ENCODE results near the gene RABGAP1L. TPM values are rescaled to one million over a fixed set of nuclear protein-coding genes. Genes with fewer than 3 reads are reported as not detected.

The RABGAP1L gene
- total and polyA plus RNA-seq, 2 of the 8 experiments (the other 6 are each of a cell fraction or from before 2014, with no cell fraction given) = 33.3 to 156 TPM

- no peaks in the 10 kb centered on the region; a peak in 1 of 4 replicates for H3K9me3 ChIP-seq (ENCODE audit: insufficient read depth in 2 of 2, low read depth in 1 of 2, low read length in 1 of 2)
- H3K79me2 ChIP-seq (ENCODE audit: control insufficient read depth in 1 of 2, insufficient read depth in 2 of 2, low read length in 2 of 2) = peaks cover 7 to 99% of the 10 kb centered on the region in 2 experiments
- H3K36me3 ChIP-seq (ENCODE audit: control insufficient read depth in 2 of 4, insufficient read depth in 4 of 4, low read length in 3 of 4) = peaks cover 0 to 35% (median 18%) of the 10 kb centered on the region in 4 experiments; a peak in 5 of 8 replicates
- no peak for DNase-seq (ENCODE audit: low read depth in 1 of 2, low spot score in 2 of 2)
- H2AFZ ChIP-seq (ENCODE audit: low read length) = no peak overlapping the region
- H4K91ac ChIP-seq (replicated peaks; ENCODE audit: insufficient read length, low read length) = no peak overlapping the region
- no peak overlapping the region for H3K4ac ChIP-seq (replicated peaks; ENCODE audit: insufficient read length, low read depth, low read length)
- POLR2A ChIA-PET (ENCODE audit: partially characterized antibody) = no interaction called here
- H3K27ac ChIP-seq (ENCODE audit: low read depth, low read length) = no peak overlapping the region
- H3K4me2 ChIP-seq (ENCODE audit: insufficient read depth in 1 of 2, low read depth in 2 of 2, low read length in 2 of 2) = no peak overlapping the region
- H2BK120ac ChIP-seq (replicated peaks; ENCODE audit: low read depth, low read length) = no peak overlapping the region
- peaks cover 13 to 15% of the 10 kb centered on the region in 2 experiments for H4K20me1 ChIP-seq (replicated peaks in 1 of 2; ENCODE audit: control insufficient read depth in 1 of 2, insufficient read depth in 2 of 2, low read length in 2 of 2)
- H3K23me2 ChIP-seq (ENCODE audit: low read depth, low read length) = no peaks in the 10 kb centered on the region
- 93% methylated on average over 3 of the region's 3 CpGs; no CpG with 5 or more reads in 1 of the 2 experiments for WGBS, 2 experiments (ENCODE audit: extremely low coverage in 1 of 2, insufficient coverage in 1 of 2, insufficient read length in 1 of 2, insufficient replicate concordance in 2 of 2, low coverage in 1 of 2, low lambda C conversion rate in 2 of 2, missing lambda C conversion rate in 1 of 2)
- H3K14ac ChIP-seq (ENCODE audit: insufficient read length) = no peak overlapping the region
- no peak overlapping the region for H2BK20ac ChIP-seq (ENCODE audit: low read length)
- no peak overlapping the region for H4K8ac ChIP-seq (ENCODE audit: extremely low read depth, insufficient read depth, low read length)
- CTCF ChIA-PET (ENCODE audit: partially characterized antibody) = interaction anchor here (0.6 kb wide), 1 partner anchor 70 kb away, joined by 4 read pairs; no protein-coding TSS in a partner anchor
- H3K9ac ChIP-seq (replicated peaks in 1 of 4; ENCODE audit: extremely low read depth in 1 of 4, low read depth in 3 of 4, low read length in 3 of 4) = no peak overlapping the region
- H3K23ac ChIP-seq (ENCODE audit: insufficient read length) = no peak overlapping the region
- no peak overlapping the region for H2BK5ac ChIP-seq (ENCODE audit: low read depth, low read length)
- H2BK15ac ChIP-seq (ENCODE audit: low read length) = no peak overlapping the region
- no peak overlapping the region for H3K56ac ChIP-seq (replicated peaks; ENCODE audit: insufficient read length, low read depth, low read length)
- no peak overlapping the region for H2AK5ac ChIP-seq (ENCODE audit: low read depth, low read length)
- FAIRE-seq = no peak
- H3K18ac ChIP-seq (ENCODE audit: extremely low read depth, low read length) = no peak overlapping the region
- no peak overlapping the region for H3K4me3 ChIP-seq (ENCODE audit: extremely low read depth in 1 of 4, insufficient read depth in 2 of 4, low read depth in 3 of 4, low read length in 4 of 4)
- H4K5ac ChIP-seq (ENCODE audit: insufficient read length, low read depth, low read length) = no peak overlapping the region
- no peaks in the 10 kb centered on the region for H3K27me3 ChIP-seq (replicated peaks in 1 of 4; ENCODE audit: control insufficient read depth in 3 of 4, extremely low read depth in 1 of 4, insufficient read depth in 3 of 4, low read length in 3 of 4)
- H2BK12ac ChIP-seq (ENCODE audit: low read depth, low read length) = no peak overlapping the region
- peaks cover 4% of the 10 kb centered on the region; the same call in 1 of the 2 replicates for H3K79me1 ChIP-seq (ENCODE audit: low read depth, low read length)
- TF ChIP-seq POLR2A (IDR thresholded peaks at IDR 0.05; ENCODE audit: control extremely low read depth in 1 of 2, low read depth in 2 of 2, low read length in 2 of 2) (no peak), CEBPB (IDR thresholded peaks at IDR 0.05; ENCODE audit: low read depth, low read length) (no peak), JUN (IDR thresholded peaks at IDR 0.05; ENCODE audit: low read depth, low read length) (no peak), PHF8 (conservative IDR thresholded peaks at IDR 0.05; ENCODE audit: low read depth, low read length) (no peak), RXRA (IDR thresholded peaks at IDR 0.05; ENCODE audit: insufficient read depth, low read depth, low read length) (no peak), KDM1A (IDR thresholded peaks at IDR 0.05; ENCODE audit: borderline replicate concordance, low read length) (no peak), SP4 (IDR thresholded peaks at IDR 0.05; ENCODE audit: low read length) (no peak), RBBP5 (IDR thresholded peaks at IDR 0.05; ENCODE audit: borderline replicate concordance, low read depth, low read length) (no peak), TCF12 (IDR thresholded peaks at IDR 0.05; ENCODE audit: low read depth, low read length) (no peak)
- no peaks in the 10 kb centered on the region; a peak in 1 of 7 replicates for H3K4me1 ChIP-seq (replicated peaks in 1 of 4; ENCODE audit: control insufficient read depth in 3 of 4, insufficient read depth in 4 of 4, low read length in 3 of 4)
These were observed 757.5 kb downstream of the RABGAP1L start for GRCh38 chr1:174916846-174917245.

Measured in H1 (cell line).